Mucosa of descending colon (tissue), 3 donors: ENCODE results near the gene WDR82. TPM values are rescaled to one million over a fixed set of nuclear protein-coding genes. Genes with fewer than 3 reads are reported as not detected.
"Not testable (repeated sequence)": the region's sequence is repeated elsewhere in the genome, so short reads cannot be mapped to it uniquely, and the experiment has no call there.

ENCODE experiments used
- ATAC-seq: fragments of 200-7000 bp; cut with Tn5 transposase; one replicate; pipeline ENCODE4 v1.9.1; 2020; ENCODE audit warnings: mild to moderate bottlenecking, moderate library complexity
- DNase-seq, 3 donors: peaks; one replicate each; pipeline ENCODE4 v3.0.0-alpha.2; 2020
- H3K36me3 ChIP-seq: fragments of 200-600 bp; one replicate; pipeline ENCODE4 v1.8.0; 2021; ENCODE audit warnings: low read depth, mild to moderate bottlenecking
- H3K4me1 ChIP-seq: fragments of 200-600 bp; one replicate; pipeline ENCODE4 v1.8.0; 2021; ENCODE audit warnings: low read depth, mild to moderate bottlenecking
- H3K4me3 ChIP-seq: fragments of 200-600 bp; one replicate; pipeline ENCODE4 v1.8.0; 2021; ENCODE audit warnings: mild to moderate bottlenecking
- H3K9me3 ChIP-seq: fragments of 200-600 bp; one replicate; pipeline ENCODE4 v1.8.0; 2021; ENCODE audit warnings: mild to moderate bottlenecking
- CTCF ChIP-seq: fragments of 200-600 bp; IDR thresholded peaks from one replicate; pipeline ENCODE4 v1.8.0; 2022; ENCODE audit warnings: antibody characterized with exemption, mild to moderate bottlenecking
- intact Hi-C, 2 donors: fragments of 100-400 bp; cut with DNase I in 1 of 2; cut with micrococcal nuclease in 1 of 2; formaldehyde crosslinking; loops; one replicate each; pipeline versions ENCODE4 v1.11.0 to v1.11.1; 2022; cut with DNase I, micrococcal nuclease
- total RNA-seq, 3 donors: library from RNA; stranded (reverse); fragmentation: NEBNext Ultra II Directional in 2 of 3; extraction: Animal tissue kit (Norgen Biotek cat#: 25700) in 2 of 3; gene quantifications; one replicate each; pipeline versions ENCODE4 v1.2.1 to v1.2.4, GENCODE V29; 2021 to 2023
- donor health status: DM: no; HTN: no; CAD: no; lungs with moderate emphysema.
- donor health status: DM: no; HTN: no; CAD: no.
- donor health status: DM: no; HTN: yes; CAD: no.

WDR82 gene
- total RNA-seq, 3 donors from 2014 or later = 55.8 to 83.1 (median 62.9) TPM

- peak in 1 of 3 donors; percentile 4 for DNase-seq
- intact Hi-C loops = no loop called here
- peaks cover 46% of the 10 kb centered on the region for H3K4me1 ChIP-seq
- ATAC-seq = no peak
- H3K36me3 ChIP-seq = peaks cover 7% of the 10 kb centered on the region
- TF ChIP-seq CTCF = no peak
- H3K9me3 ChIP-seq = no peaks in the 10 kb centered on the region
- no peak overlapping the region for H3K4me3 ChIP-seq
Observed at GRCh38 chr3:52272831-52273230, 5.6 kb downstream of the WDR82 start.

- ATAC-seq, H3K9me3 ChIP-seq, intact Hi-C loops, H3K4me3 ChIP-seq: not testable (repeated sequence)
- DNase-seq = peak in 1 of 3 donors; percentile 14
- Histone ChIP-seq H3K4me1 (peaks cover 46% of the 10 kb centered on the region), H3K36me3 (peaks cover 11% of the 10 kb centered on the region)
Observed at GRCh38 chr3:52272172-52272571, 6.3 kb downstream of the WDR82 start.

GRCh38 chr3:52270252-52270754 is 8.1 kb downstream of the WDR82 start:
- intact Hi-C loops = no loop called here
- ATAC-seq = peak; percentile 32
- H3K9me3 ChIP-seq = no peaks in the 10 kb centered on the region
- peaks cover 30% of the 10 kb centered on the region for H3K4me1 ChIP-seq
- H3K4me3 ChIP-seq = no peak overlapping the region
- peak in 1 of 3 donors; percentile 27 for DNase-seq
- TF ChIP-seq CTCF = no peak
- H3K36me3 ChIP-seq = peaks cover 11% of the 10 kb centered on the region

GRCh38 chr3:52269776-52270175 is 8.7 kb downstream of the WDR82 start:
- intact Hi-C loops = no loop called here
- peaks cover 26% of the 10 kb centered on the region for H3K4me1 ChIP-seq

GRCh38 chr3:52268036-52268435 is 10.4 kb downstream of the WDR82 start:
- H3K36me3 ChIP-seq = peaks cover 11% of the 10 kb centered on the region
- intact Hi-C loops = no loop called here
- peak in 1 of 3 donors; percentile 9 for DNase-seq

More at GRCh38 chr3:52269776-52270175, 8.7 kb downstream of the WDR82 start:
- ATAC-seq (no peak), DNase-seq (no peak)
- Histone ChIP-seq H3K36me3 (peaks cover 11% of the 10 kb centered on the region), H3K4me3 (no peak overlapping the region), H3K9me3 (no peaks in the 10 kb centered on the region)
- no peak for TF ChIP-seq CTCF

GRCh38 chr3:52265387-52265786 is 13.1 kb downstream of the WDR82 start:
- no peak for ATAC-seq

More at GRCh38 chr3:52268036-52268435, 10.4 kb downstream of the WDR82 start:
- Histone ChIP-seq H3K4me1 (peaks cover 20% of the 10 kb centered on the region), H3K9me3 (no peaks in the 10 kb centered on the region), H3K4me3 (no peak overlapping the region)
- peak; percentile 18 for ATAC-seq
- TF ChIP-seq CTCF = no peak

More at GRCh38 chr3:52265387-52265786, 13.1 kb downstream of the WDR82 start:
- Histone ChIP-seq H3K4me1 (no peaks in the 10 kb centered on the region), H3K36me3 (peaks cover 15% of the 10 kb centered on the region), H3K9me3 (no peaks in the 10 kb centered on the region), H3K4me3 (no peak overlapping the region)
- no peak for DNase-seq
- no peak for TF ChIP-seq CTCF
- intact Hi-C loops = no loop called here
